A673 (cell line): ENCODE results near the gene ATG7. TPM values are rescaled to one million over a fixed set of nuclear protein-coding genes. Genes with fewer than 3 reads are reported as not detected.

Experiments
- BruUV-seq: library from RNA; stranded (reverse); fragments of 400-500 nt; replicated peaks from 2 replicates; lab custom pipeline; 2021; lab: Mats Ljungman, UMichigan
- CTCF ChIA-PET: fragments of 300-600 bp; sonication (Branson Sonifier 250); formaldehyde crosslinking; loops from one replicate; lab custom pipeline; 2022; ENCODE audit warnings: antibody characterized with exemption; lab: Charles Lee
- POLR2A ChIA-PET: fragments of 300-600 bp; sonication (Branson Sonifier 250); formaldehyde crosslinking; loops from one replicate; lab custom pipeline; 2022; ENCODE audit warnings: antibody characterized with exemption; ENCODE audit not compliant: low non-redundant PET; lab: Charles Lee
- DNase-seq: peaks from one replicate; pipeline ENCODE4 v3.0.0-alpha.2; 2015; ENCODE audit warnings: low spot score
- H3K27ac ChIP-seq: fragments of 200-600 bp; sonication (generic); 2 replicates; pipeline ENCODE4 v1.5.1; 2016; ENCODE audit warnings: mixed run types, low read depth, mild to moderate bottlenecking, mixed read lengths, antibody characterized with exemption, low read length; ENCODE audit not compliant: poor library complexity, severe bottlenecking
- H3K27me3 ChIP-seq: fragments of 200-600 bp; sonication (generic); replicated peaks from 2 replicates; pipeline ENCODE4 v1.6.1; 2017; ENCODE audit warnings: mixed run types, low read depth, mild to moderate bottlenecking, mixed read lengths, antibody characterized with exemption, low read length; ENCODE audit not compliant: insufficient read depth, poor library complexity
- H3K36me3 ChIP-seq: fragments of 200-600 bp; sonication (generic); 2 replicates; pipeline ENCODE4 v1.6.1; 2016; ENCODE audit warnings: mixed run types, mild to moderate bottlenecking, mixed read lengths, antibody characterized with exemption, low read length; ENCODE audit not compliant: insufficient read depth, poor library complexity, severe bottlenecking
- H3K4me1 ChIP-seq: fragments of 200-600 bp; sonication (generic); 2 replicates; pipeline ENCODE4 v1.6.1; 2017; ENCODE audit warnings: mixed run types, mild to moderate bottlenecking, mixed read lengths, antibody characterized with exemption, low read length; ENCODE audit not compliant: insufficient read depth, poor library complexity, severe bottlenecking
- H3K4me3 ChIP-seq: fragments of 200-600 bp; sonication (generic); 2 replicates; pipeline ENCODE4 v1.5.1; 2016; ENCODE audit warnings: low read depth, mixed run types, mild to moderate bottlenecking, mixed read lengths, low read length; ENCODE audit not compliant: poor library complexity, severe bottlenecking
- H3K9me3 ChIP-seq: fragments of 200-600 bp; sonication (generic); 2 replicates; pipeline ENCODE4 v1.6.1; 2016; ENCODE audit warnings: mixed run types, low read depth, mild to moderate bottlenecking, mixed read lengths, antibody characterized with exemption, low read length; ENCODE audit not compliant: poor library complexity, severe bottlenecking
- EZH2 ChIP-seq: fragments of 200-600 bp; sonication (generic); IDR thresholded peaks from 2 replicates; pipeline ENCODE4 v1.6.1; 2017; ENCODE audit warnings: borderline replicate concordance, low read depth, mild to moderate bottlenecking, mixed read lengths, antibody characterized with exemption, low read length; ENCODE audit not compliant: poor library complexity, severe bottlenecking
- intact Hi-C: fragments of 100-400 bp; cut with micrococcal nuclease; formaldehyde crosslinking; loops from one replicate; pipeline ENCODE4 v1.10.0; 2022; ENCODE audit not compliant: unreplicated experiment
- total RNA-seq: library from RNA; stranded (reverse); gene quantifications from 2 replicates; pipeline ENCODE4 v1.2.3, GENCODE V29; 2021
- TF ChIP-seq, protein P1 (sequence below): fragments of 300-800, 200-600 bp; sonication (generic); conservative IDR thresholded peaks from 2 replicates; pipeline ENCODE4 v1.5.1; 2017; ENCODE audit warnings: low read depth, mild to moderate bottlenecking, antibody characterized with exemption, low read length, moderate library complexity, mixed read lengths

Gene ATG7
- total RNA-seq, 1 experiment from 2014 or later, result 30.9 TPM

DNA sequence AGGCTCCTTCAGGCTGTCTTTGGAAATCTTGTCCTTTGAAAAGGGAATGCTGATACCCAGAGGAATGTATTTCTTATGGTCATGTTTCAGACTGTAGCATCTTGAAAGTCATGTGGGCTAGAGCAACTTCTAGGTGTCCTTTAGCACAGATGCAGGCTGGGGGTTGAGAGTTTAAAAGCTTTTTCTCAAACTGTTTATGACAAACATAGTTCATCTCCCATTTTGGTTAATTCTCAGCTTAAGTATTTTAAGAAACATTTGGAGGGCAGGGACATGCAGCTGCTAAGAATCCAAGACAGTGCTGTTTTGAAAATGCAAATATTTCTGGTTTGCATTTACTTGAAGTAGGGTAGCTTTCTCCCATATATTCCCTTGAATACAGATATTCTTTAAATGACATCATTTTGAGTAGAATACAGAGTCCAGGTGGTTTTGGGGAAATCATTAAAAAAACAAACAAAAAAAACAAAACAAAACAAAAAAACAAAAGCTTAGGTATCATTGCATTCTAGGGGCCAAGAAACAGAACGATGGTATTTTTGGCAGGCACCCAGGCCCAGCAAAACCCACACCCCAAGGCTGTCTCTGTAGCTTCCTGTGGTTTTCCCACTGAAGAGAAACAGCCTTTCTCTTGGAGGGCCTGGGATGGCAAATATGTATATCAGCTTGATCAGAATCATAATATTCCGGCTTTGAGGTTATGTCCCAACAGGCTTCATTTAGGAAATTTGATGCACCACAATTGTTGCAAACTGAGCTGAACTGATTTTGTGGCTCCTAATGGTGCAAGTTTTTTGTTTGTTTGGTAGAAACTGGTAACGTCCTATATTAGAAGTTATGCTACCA lies 120.0 kb downstream of the ATG7 start:
- peaks cover 5% of the 10 kb centered on the region for H3K4me1 ChIP-seq
- DNase-seq, result no peak
- H3K27me3 ChIP-seq, result no peaks in the 10 kb centered on the region
- no peaks in the 10 kb centered on the region for H3K9me3 ChIP-seq
- H3K36me3 ChIP-seq, result no peaks in the 10 kb centered on the region
- ChIA-PET POLR2A (no interaction called here), CTCF (no interaction called here)
- TF ChIP-seq EZH2, result no peak
- TF ChIP-seq, protein P1, sequence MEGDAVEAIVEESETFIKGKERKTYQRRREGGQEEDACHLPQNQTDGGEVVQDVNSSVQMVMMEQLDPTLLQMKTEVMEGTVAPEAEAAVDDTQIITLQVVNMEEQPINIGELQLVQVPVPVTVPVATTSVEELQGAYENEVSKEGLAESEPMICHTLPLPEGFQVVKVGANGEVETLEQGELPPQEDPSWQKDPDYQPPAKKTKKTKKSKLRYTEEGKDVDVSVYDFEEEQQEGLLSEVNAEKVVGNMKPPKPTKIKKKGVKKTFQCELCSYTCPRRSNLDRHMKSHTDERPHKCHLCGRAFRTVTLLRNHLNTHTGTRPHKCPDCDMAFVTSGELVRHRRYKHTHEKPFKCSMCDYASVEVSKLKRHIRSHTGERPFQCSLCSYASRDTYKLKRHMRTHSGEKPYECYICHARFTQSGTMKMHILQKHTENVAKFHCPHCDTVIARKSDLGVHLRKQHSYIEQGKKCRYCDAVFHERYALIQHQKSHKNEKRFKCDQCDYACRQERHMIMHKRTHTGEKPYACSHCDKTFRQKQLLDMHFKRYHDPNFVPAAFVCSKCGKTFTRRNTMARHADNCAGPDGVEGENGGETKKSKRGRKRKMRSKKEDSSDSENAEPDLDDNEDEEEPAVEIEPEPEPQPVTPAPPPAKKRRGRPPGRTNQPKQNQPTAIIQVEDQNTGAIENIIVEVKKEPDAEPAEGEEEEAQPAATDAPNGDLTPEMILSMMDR, result no peak
- intact Hi-C loops, result no loop called here
- BruUV-seq, result no TSS peak
- no peak overlapping the region for H3K4me3 ChIP-seq
- no peak overlapping the region for H3K27ac ChIP-seq

DNA sequence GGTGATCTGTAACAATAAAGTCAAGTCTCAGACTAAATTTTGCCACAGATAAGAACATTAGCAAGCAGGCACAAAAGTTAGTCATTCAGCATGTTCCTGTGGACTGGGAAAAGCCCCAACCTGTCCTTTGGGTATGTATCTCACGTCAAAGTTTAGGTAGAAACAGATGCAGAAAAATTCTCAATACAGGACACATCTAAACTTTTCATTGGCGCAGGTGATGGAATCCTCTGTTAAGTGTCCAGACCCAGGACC lies 120.6 kb downstream of the ATG7 start:
- CTCF ChIA-PET, result no interaction called here
- intact Hi-C loops, result no loop called here
- H3K36me3 ChIP-seq, result no peaks in the 10 kb centered on the region

GRCh38 chr3:11393401-11393800 lies 121.2 kb downstream of the ATG7 start:
- DNase-seq, result no peak
- no peaks in the 10 kb centered on the region for H3K9me3 ChIP-seq
- intact Hi-C loops, result no loop called here
- CTCF ChIA-PET, result no interaction called here
- POLR2A ChIA-PET, result no interaction called here
- BruUV-seq, result no TSS peak
- H3K4me1 ChIP-seq, result peaks cover 5% of the 10 kb centered on the region
- TF ChIP-seq EZH2, result no peak
- TF ChIP-seq, protein P1, result no peak
- H3K36me3 ChIP-seq, result no peaks in the 10 kb centered on the region
- no peaks in the 10 kb centered on the region for H3K27me3 ChIP-seq
- no peak overlapping the region for H3K27ac ChIP-seq
- H3K4me3 ChIP-seq, result no peak overlapping the region

More for the DNA sequence above, 120.6 kb downstream of the ATG7 start:
- no peaks in the 10 kb centered on the region for H3K27me3 ChIP-seq
- H3K27ac ChIP-seq, result no peak overlapping the region
- H3K4me3 ChIP-seq, result no peak overlapping the region
- no peaks in the 10 kb centered on the region for H3K9me3 ChIP-seq
- no peak for DNase-seq
- no TSS peak for BruUV-seq
- no peak for TF ChIP-seq EZH2
- TF ChIP-seq, protein P1, result no peak
- POLR2A ChIA-PET, result no interaction called here
- peaks cover 5% of the 10 kb centered on the region for H3K4me1 ChIP-seq
